Measurements from ENCODE around the gene NDST1. TPM values are rescaled to one million over a fixed set of nuclear protein-coding genes. Genes with fewer than 3 reads are reported as not detected.

The NDST1 gene
- total and polyA plus RNA-seq, 2 experiments from 2014 or later, result 39.1 to 129 TPM

GRCh38 chr5:150603491-150603890 lies 95.6 kb downstream of the NDST1 start:
- Histone ChIP-seq H3K9ac (no peak overlapping the region), H4K20me1 (ENCODE audit: insufficient read depth) (no peaks in the 10 kb centered on the region), H3K4me3 (no peak overlapping the region), H3F3A (ENCODE audit: insufficient read depth) (no peaks in the 10 kb centered on the region), H2AFZ (no peak overlapping the region), H3K27me3 (replicated peaks; ENCODE audit: insufficient read depth) (no peaks in the 10 kb centered on the region), H3K4me2 (ENCODE audit: unreplicated experiment) (no peak overlapping the region), H3K36me3 (ENCODE audit: low read depth) (no peaks in the 10 kb centered on the region), H3K4me1 (ENCODE audit: insufficient read depth) (peaks cover 8% of the 10 kb centered on the region; the same call in 1 of the 2 replicates), H3K9me3 (ENCODE audit: low read depth) (no peaks in the 10 kb centered on the region), H3K9me2 (ENCODE audit: insufficient read depth) (no peaks in the 10 kb centered on the region), H3K27ac (no peak overlapping the region), H3K79me2 (ENCODE audit: insufficient read depth) (no peaks in the 10 kb centered on the region)
- no peak for DNase-seq
- in situ Hi-C loops (cut with MboI), result no loop called here
- TF ChIP-seq EZH2 (IDR thresholded peaks at IDR 0.05; ENCODE audit: insufficient read depth, poor library complexity, severe bottlenecking) (no peak), EZH2phosphoT487 (IDR thresholded peaks at IDR 0.05; ENCODE audit: insufficient read depth, low read depth) (no peak)
- WGBS, 2 experiments (ENCODE audit: low coverage in 1 of 2, low lambda C conversion rate in 2 of 2, missing lambda C conversion rate in 2 of 2), result 97 to 98% methylated on average over 3 of the region's 3 CpGs

- Histone ChIP-seq H3K9me2 (ENCODE audit: insufficient read depth) (no peaks in the 10 kb centered on the region), H3K4me2 (ENCODE audit: unreplicated experiment) (no peak overlapping the region), H3K79me2 (ENCODE audit: insufficient read depth) (no peaks in the 10 kb centered on the region), H3K27ac (no peak overlapping the region), H2AFZ (no peak overlapping the region), H3K9me3 (ENCODE audit: low read depth) (no peaks in the 10 kb centered on the region), H4K20me1 (ENCODE audit: insufficient read depth) (no peaks in the 10 kb centered on the region), H3K4me3 (no peak overlapping the region), H3K4me1 (ENCODE audit: insufficient read depth) (peaks cover 8% of the 10 kb centered on the region; the same call in 1 of the 2 replicates), H3F3A (ENCODE audit: insufficient read depth) (no peaks in the 10 kb centered on the region), H3K36me3 (ENCODE audit: low read depth) (no peaks in the 10 kb centered on the region), H3K27me3 (replicated peaks; ENCODE audit: insufficient read depth) (no peaks in the 10 kb centered on the region), H3K9ac (no peak overlapping the region)
- WGBS, 2 experiments (ENCODE audit: low coverage in 1 of 2, low lambda C conversion rate in 2 of 2, missing lambda C conversion rate in 2 of 2), result 96% methylated on average over 4 of the region's 4 CpGs
- DNase-seq, result no peak
- in situ Hi-C loops (cut with MboI), result no loop called here
- TF ChIP-seq EZH2phosphoT487 (IDR thresholded peaks at IDR 0.05; ENCODE audit: insufficient read depth, low read depth) (no peak), EZH2 (IDR thresholded peaks at IDR 0.05; ENCODE audit: insufficient read depth, poor library complexity, severe bottlenecking) (no peak)
These were observed 96.1 kb downstream of the NDST1 start for GRCh38 chr5:150604010-150604409.

GRCh38 chr5:150604894-150605440 lies 97.0 kb downstream of the NDST1 start:
- Histone ChIP-seq H3K27me3 (replicated peaks; ENCODE audit: insufficient read depth) (no peaks in the 10 kb centered on the region), H3K36me3 (ENCODE audit: low read depth) (no peaks in the 10 kb centered on the region), H3K9me2 (ENCODE audit: insufficient read depth) (no peaks in the 10 kb centered on the region), H3K4me2 (ENCODE audit: unreplicated experiment) (no peak overlapping the region), H2AFZ (no peak overlapping the region), H4K20me1 (ENCODE audit: insufficient read depth) (no peaks in the 10 kb centered on the region), H3K27ac (no peak overlapping the region), H3K79me2 (ENCODE audit: insufficient read depth) (no peaks in the 10 kb centered on the region), H3K9ac (no peak overlapping the region), H3K4me3 (no peak overlapping the region), H3K9me3 (ENCODE audit: low read depth) (no peaks in the 10 kb centered on the region), H3K4me1 (ENCODE audit: insufficient read depth) (peaks cover 7% of the 10 kb centered on the region; the same call in 1 of the 2 replicates), H3F3A (ENCODE audit: insufficient read depth) (no peaks in the 10 kb centered on the region)
- DNase-seq, result no peak
- WGBS, 2 experiments (ENCODE audit: low coverage in 1 of 2, low lambda C conversion rate in 2 of 2, missing lambda C conversion rate in 2 of 2), result 90 to 94% methylated on average over 6 of the region's 6 CpGs
- in situ Hi-C loops (cut with MboI), result no loop called here
- TF ChIP-seq EZH2 (IDR thresholded peaks at IDR 0.05; ENCODE audit: insufficient read depth, poor library complexity, severe bottlenecking) (no peak), EZH2phosphoT487 (IDR thresholded peaks at IDR 0.05; ENCODE audit: insufficient read depth, low read depth) (no peak)

GRCh38 chr5:150605546-150605945 lies 97.6 kb downstream of the NDST1 start:
- no peak for DNase-seq
- no peaks in the 10 kb centered on the region for H3K9me2 ChIP-seq (ENCODE audit: insufficient read depth)

More at GRCh38 chr5:150605546-150605945, 97.6 kb downstream of the NDST1 start:
- no peaks in the 10 kb centered on the region for H3K79me2 ChIP-seq (ENCODE audit: insufficient read depth)
- TF ChIP-seq EZH2 (IDR thresholded peaks at IDR 0.05; ENCODE audit: insufficient read depth, poor library complexity, severe bottlenecking), result no peak
- no peak for TF ChIP-seq EZH2phosphoT487 (IDR thresholded peaks at IDR 0.05; ENCODE audit: insufficient read depth, low read depth)
- WGBS, 2 experiments (ENCODE audit: low coverage in 1 of 2, low lambda C conversion rate in 2 of 2, missing lambda C conversion rate in 2 of 2), result 84 to 86% methylated on average over 4 to 6 of the region's 6 CpGs
- H3K4me2 ChIP-seq (ENCODE audit: unreplicated experiment), result no peak overlapping the region
- no peak overlapping the region for H3K9ac ChIP-seq
- in situ Hi-C loops (cut with MboI), result no loop called here
- no peaks in the 10 kb centered on the region for H3K36me3 ChIP-seq (ENCODE audit: low read depth)
- no peaks in the 10 kb centered on the region for H3F3A ChIP-seq (ENCODE audit: insufficient read depth)
- H3K4me3 ChIP-seq, result no peak overlapping the region
- H2AFZ ChIP-seq, result no peak overlapping the region
- H3K27me3 ChIP-seq (replicated peaks; ENCODE audit: insufficient read depth), result no peaks in the 10 kb centered on the region
- H3K27ac ChIP-seq, result no peak overlapping the region
- no peaks in the 10 kb centered on the region for H3K9me3 ChIP-seq (ENCODE audit: low read depth)
- H3K4me1 ChIP-seq (ENCODE audit: insufficient read depth), result peaks cover 2% of the 10 kb centered on the region; the same call in 1 of the 2 replicates
- H4K20me1 ChIP-seq (ENCODE audit: insufficient read depth), result no peaks in the 10 kb centered on the region

Measured in GM23248 (cell line).